Aorta (tissue), 5 donors: ENCODE results near the gene RCC2. TPM values are rescaled to one million over a fixed set of nuclear protein-coding genes. Genes with fewer than 3 reads are reported as not detected.
A peak's percentile ranks its signal among the peaks of the same experiment; 100 is the strongest.
"Not testable (repeated sequence)": the region's sequence is repeated elsewhere in the genome, so short reads cannot be mapped to it uniquely, and the experiment has no call there.

Source experiments
- ATAC-seq: fragments of 200-7000 bp; cut with Tn5 transposase; one replicate; pipeline ENCODE4 v1.9.1; 2022; ENCODE audit warnings: moderate library complexity; ENCODE audit not compliant: low FRiP score
- DNase-seq, 2 donors: peaks; one replicate each; pipeline ENCODE4 v3.0.0-alpha.2; 2020
- H3K27ac ChIP-seq, 2 donors: one replicate each; pipeline ENCODE4 v1.5.1; 2013; ENCODE audit warnings: low read length in 2 of 2, mild to moderate bottlenecking in 2 of 2, moderate library complexity in 2 of 2, control low read depth in 1 of 2, inconsistent platforms in 1 of 2, low read depth in 1 of 2
- H3K27me3 ChIP-seq, 2 donors: one replicate each; pipeline ENCODE4 v1.6.1; 2013; ENCODE audit warnings: control low read depth in 1 of 2, low read length in 1 of 2, mild to moderate bottlenecking in 1 of 2, moderate library complexity in 1 of 2; ENCODE audit not compliant: insufficient read depth in 2 of 2, control insufficient read depth in 1 of 2
- H3K36me3 ChIP-seq, 2 donors: one replicate each; pipeline ENCODE4 v1.6.1; 2013; ENCODE audit warnings: control low read depth in 1 of 2, low read length in 1 of 2, mild to moderate bottlenecking in 1 of 2; ENCODE audit not compliant: insufficient read depth in 2 of 2, control insufficient read depth in 1 of 2
- H3K4me1 ChIP-seq, 2 donors: one replicate each; pipeline ENCODE4 v1.6.1; 2013; ENCODE audit warnings: low read length in 2 of 2, control low read depth in 1 of 2, mild to moderate bottlenecking in 1 of 2, moderate library complexity in 1 of 2; ENCODE audit not compliant: insufficient read depth in 2 of 2, control insufficient read depth in 1 of 2
- H3K4me3 ChIP-seq, 2 donors: one replicate each; pipeline ENCODE4 v1.5.1; 2013; ENCODE audit warnings: low read length in 2 of 2, control low read depth in 1 of 2, mild to moderate bottlenecking in 1 of 2
- H3K9me3 ChIP-seq: one replicate; pipeline ENCODE4 v1.6.1; 2013; ENCODE audit warnings: mild to moderate bottlenecking, low read length; ENCODE audit not compliant: control insufficient read depth
- WGBS, 2 donors: extraction: QIAGEN DNeasy Blood & Tissue Kit; methylation state at CpG; one replicate each; pipeline ENCODE4 v1.1.7; 2013; 5-methylcytosine and 5-hydroxymethylcytosine counted together
- intact Hi-C, 2 donors: fragments of 100-400 bp; cut with DNase I; formaldehyde crosslinking; loops; one replicate each; pipeline versions ENCODE4 v1.14.2 to v1.15.0; 2022
- polyA plus RNA-seq, 2 donors: library from polyadenylated mRNA; stranded (reverse); fragments of 200-250 nt; gene quantifications; one replicate each; pipeline ENCODE4 v1.2.3, GENCODE V29; 2013
- total RNA-seq, 2 donors: library from RNA; stranded (reverse); fragmentation: NEBNext Ultra II Directional; extraction: Animal tissue kit (Norgen Biotek cat#: 25700); gene quantifications; one replicate each; pipeline ENCODE4 v1.2.1, GENCODE V29; 2021
- donor health status: healthy with polysubstance abuse.
- donor health status: Bipolar disorder and iron deficiency.
- donor health status: DM: no; HTN: no; CAD: no.
- donor health status: DM: no; HTN: no; CAD: no.
- donor health status: DM: yes; HTN: yes; CAD: no.

RCC2 gene
- total and polyA plus RNA-seq, 4 donors = 7.5 to 34.2 (median 17.1) TPM

- Histone ChIP-seq H3K4me3 (no peak overlapping the region), H3K4me1 (no peaks in the 10 kb centered on the region), H3K27me3 (no peaks in the 10 kb centered on the region), H3K9me3 (no peaks in the 10 kb centered on the region), H3K36me3 (peaks cover 0 to under 1% of the 10 kb centered on the region in 2 donors), H3K27ac (no peak overlapping the region)
- DNase-seq (peak; percentile 73 to 91), ATAC-seq (peak; percentile 91)
- intact Hi-C loops = loop anchor here in 1 of 2 donors (5.0 kb wide), 1 partner anchor 73 kb away; no protein-coding TSS in a partner anchor
- WGBS, 2 donors = 20% methylated on average over 42 of the region's 42 CpGs
Observed at GRCh38 chr1:17419626-17420328, 19.7 kb downstream of the RCC2 start.

- DNase-seq (peak in 1 of 2 donors; percentile 59), ATAC-seq (no peak)
- WGBS, 2 donors = 94 to 96% methylated on average over 20 of the region's 20 CpGs
- H3K27ac ChIP-seq = no peak overlapping the region
- peaks cover 0 to 9% of the 10 kb centered on the region in 2 donors for H3K36me3 ChIP-seq
- no peak overlapping the region for H3K4me3 ChIP-seq
- no peaks in the 10 kb centered on the region for H3K4me1 ChIP-seq
- H3K9me3 ChIP-seq = no peaks in the 10 kb centered on the region
- no peaks in the 10 kb centered on the region for H3K27me3 ChIP-seq
- intact Hi-C loops = no loop called here
Observed at GRCh38 chr1:17416389-17416788, 23.1 kb downstream of the RCC2 start.

GRCh38 chr1:17414022-17414421, 25.5 kb downstream of the RCC2 start:
- H3K36me3 ChIP-seq = peaks cover 0 to 9% of the 10 kb centered on the region in 2 donors
- WGBS, 2 donors = 84 to 86% methylated on average over 2 of the region's 2 CpGs
- intact Hi-C loops = no loop called here
- no peaks in the 10 kb centered on the region for H3K27me3 ChIP-seq
- no peak for DNase-seq
- no peak overlapping the region for H3K4me3 ChIP-seq
- H3K27ac ChIP-seq = no peak overlapping the region
- no peaks in the 10 kb centered on the region for H3K4me1 ChIP-seq
- no peaks in the 10 kb centered on the region for H3K9me3 ChIP-seq
- ATAC-seq = no peak

- DNase-seq (no peak), ATAC-seq (no peak)
- Histone ChIP-seq H3K27me3 (no peaks in the 10 kb centered on the region), H3K4me1 (no peaks in the 10 kb centered on the region), H3K27ac (no peak overlapping the region), H3K9me3 (no peaks in the 10 kb centered on the region), H3K36me3 (peaks cover 0 to 9% of the 10 kb centered on the region in 2 donors), H3K4me3 (no peak overlapping the region)
- WGBS, 2 donors = 91 to 94% methylated on average over 16 of the region's 16 CpGs
- intact Hi-C loops = no loop called here
Observed at GRCh38 chr1:17412093-17412870, 27.2 kb downstream of the RCC2 start.

GRCh38 chr1:17409391-17409811, 30.1 kb downstream of the RCC2 start:
- Histone ChIP-seq H3K27me3 (no peaks in the 10 kb centered on the region), H3K4me1 (no peaks in the 10 kb centered on the region), H3K9me3 (no peaks in the 10 kb centered on the region), H3K27ac (no peak overlapping the region), H3K36me3 (peaks cover 0 to 9% of the 10 kb centered on the region in 2 donors), H3K4me3 (no peak overlapping the region)
- intact Hi-C loops = loop anchor here (5.0 to 10.0 kb wide), 2 partner anchors 282 to 285 kb away; no protein-coding TSS in a partner anchor
- no peak for ATAC-seq
- no peak for DNase-seq
- 86 to 88% methylated on average over 10 of the region's 10 CpGs for WGBS, 2 donors

GRCh38 chr1:17407786-17408514, 31.5 kb downstream of the RCC2 start:
- not testable (repeated sequence) for H3K4me1 ChIP-seq, H3K27me3 ChIP-seq, ATAC-seq, H3K36me3 ChIP-seq, H3K4me3 ChIP-seq, H3K9me3 ChIP-seq, H3K27ac ChIP-seq, DNase-seq
- intact Hi-C loops = loop anchor here (5.0 to 10.0 kb wide), 2 partner anchors 281 to 283 kb away; no protein-coding TSS in a partner anchor
- 93 to 96% methylated on average over 29 to 30 of the region's 30 CpGs for WGBS, 2 donors

- not testable (repeated sequence) for H3K4me1 ChIP-seq, H3K27me3 ChIP-seq, H3K36me3 ChIP-seq, H3K9me3 ChIP-seq, H3K4me3 ChIP-seq, ATAC-seq, H3K27ac ChIP-seq, DNase-seq
- 75 to 77% methylated on average over 16 of the region's 16 CpGs for WGBS, 2 donors
- intact Hi-C loops = loop anchor here (5.0 to 10.0 kb wide), 2 partner anchors 280 to 282 kb away; no protein-coding TSS in a partner anchor
Observed at GRCh38 chr1:17406760-17407475, 32.6 kb downstream of the RCC2 start.
